Measurements from ENCODE around the gene GNPDA1. TPM values are rescaled to one million over a fixed set of nuclear protein-coding genes. Genes with fewer than 3 reads are reported as not detected.

The GNPDA1 gene
- total RNA-seq, 1 experiment from 2014 or later, result 36.1 TPM

- POLR2A ChIA-PET, result interaction anchor here (1.1 to 1.9 kb wide), 2 partner anchors 12 to 36 kb away, joined by 4 to 8 read pairs; no protein-coding TSS in a partner anchor
- no peak for TF ChIP-seq CTCF (IDR thresholded peaks at IDR 0.05; ENCODE audit: unreplicated experiment)
- H3K9me3 Mint-ChIP-seq (ENCODE audit: unreplicated experiment), result no peaks in the 10 kb centered on the region
- no peak overlapping the region for H3K4me3 Mint-ChIP-seq (ENCODE audit: unreplicated experiment)
- no peaks in the 10 kb centered on the region for H3K36me3 Mint-ChIP-seq (ENCODE audit: insufficient read depth, unreplicated experiment)
- peak; percentile 48 for DNase-seq (ENCODE audit: unreplicated experiment)
- H3K27me3 Mint-ChIP-seq (ENCODE audit: insufficient read depth, unreplicated experiment), result no peaks in the 10 kb centered on the region
- BruUV-seq (replicated peaks), result no TSS peak
- intact Hi-C loops (cut with micrococcal nuclease), result no loop called here
- CTCF ChIA-PET, result interaction anchor here (0.6 to 19.4 kb wide), 12 partner anchors 12 to 929 kb away, joined by 3 to 519 read pairs (median 18); partner anchors contain the start of genes PCDH1 and RNF14
- H3K4me1 Mint-ChIP-seq (ENCODE audit: insufficient read depth, unreplicated experiment), result peaks cover 19% of the 10 kb centered on the region
- H3K27ac Mint-ChIP-seq (ENCODE audit: low read depth, unreplicated experiment), result peak overlapping the region; percentile 33
Observed at GRCh38 chr5:141958546-141959172, 54.2 kb downstream of the GNPDA1 start.

- no peak for TF ChIP-seq CTCF (IDR thresholded peaks at IDR 0.05; ENCODE audit: unreplicated experiment)
- no peak within 1 kb of the TSS for H3K4me3 Mint-ChIP-seq (ENCODE audit: unreplicated experiment)
- peak within 1 kb of the TSS; percentile 33 for H3K27ac Mint-ChIP-seq (ENCODE audit: low read depth, unreplicated experiment)
- H3K9me3 Mint-ChIP-seq (ENCODE audit: unreplicated experiment), result no peaks in the 10 kb centered on the region
- peaks cover 19% of the 10 kb centered on the region for H3K4me1 Mint-ChIP-seq (ENCODE audit: insufficient read depth, unreplicated experiment)
- no peak for DNase-seq (ENCODE audit: unreplicated experiment)
- H3K27me3 Mint-ChIP-seq (ENCODE audit: insufficient read depth, unreplicated experiment), result no peaks in the 10 kb centered on the region
- intact Hi-C loops (cut with micrococcal nuclease), result no loop called here
- CTCF ChIA-PET, result interaction anchor here (0.6 to 19.4 kb wide), 9 partner anchors 12 to 930 kb away, joined by 3 to 519 read pairs (median 5); partner anchors contain the start of genes PCDH1 and RNF14
- no TSS peak for BruUV-seq (replicated peaks)
- POLR2A ChIA-PET, result interaction anchor here (1.1 to 1.9 kb wide), 3 partner anchors 12 to 35 kb away, joined by 3 to 8 read pairs (median 4); no protein-coding TSS in a partner anchor
- H3K36me3 Mint-ChIP-seq (ENCODE audit: insufficient read depth, unreplicated experiment), result no peaks in the 10 kb centered on the region
Observed at GRCh38 chr5:141958113-141958512, 54.7 kb downstream of the GNPDA1 start, which contains the start of gene PCDH12. TSS of gene PCDH12 (minus strand) at chr5:141958202. CDS start at chr5:141957851, 351 bp downstream.

GRCh38 chr5:141957367-141957996 is 55.3 kb downstream of the GNPDA1 start:
- no peaks in the 10 kb centered on the region for H3K36me3 Mint-ChIP-seq (ENCODE audit: insufficient read depth, unreplicated experiment)
- ChIA-PET CTCF (interaction anchor here (0.9 to 19.4 kb wide), 8 partner anchors 12 to 289 kb away, joined by 3 to 519 read pairs (median 53); partner anchors contain the start of genes DELE1, PCDH1 and RNF14), POLR2A (interaction anchor here (1.1 to 2.1 kb wide), 6 partner anchors 11 to 67 kb away, joined by 3 to 9 read pairs (median 6); no protein-coding TSS in a partner anchor)
- H3K4me1 Mint-ChIP-seq (ENCODE audit: insufficient read depth, unreplicated experiment), result peaks cover 19% of the 10 kb centered on the region
- H3K27ac Mint-ChIP-seq (ENCODE audit: low read depth, unreplicated experiment), result no peak overlapping the region
- no peaks in the 10 kb centered on the region for H3K27me3 Mint-ChIP-seq (ENCODE audit: insufficient read depth, unreplicated experiment)
- DNase-seq (ENCODE audit: unreplicated experiment), result no peak
- H3K4me3 Mint-ChIP-seq (ENCODE audit: unreplicated experiment), result no peak overlapping the region
- no peaks in the 10 kb centered on the region for H3K9me3 Mint-ChIP-seq (ENCODE audit: unreplicated experiment)
- no peak for TF ChIP-seq CTCF (IDR thresholded peaks at IDR 0.05; ENCODE audit: unreplicated experiment)
- intact Hi-C loops (cut with micrococcal nuclease), result no loop called here
- no TSS peak for BruUV-seq (replicated peaks)

- CTCF ChIA-PET, result interaction anchor here (0.5 to 19.4 kb wide), 11 partner anchors 15 to 398 kb away, joined by 3 to 519 read pairs (median 4); partner anchors contain the start of genes PCDH1 and RNF14
- intact Hi-C loops (cut with micrococcal nuclease), result no loop called here
- Mint-ChIP-seq H3K4me3 (ENCODE audit: unreplicated experiment) (no peak overlapping the region), H3K9me3 (ENCODE audit: unreplicated experiment) (no peaks in the 10 kb centered on the region), H3K27ac (ENCODE audit: low read depth, unreplicated experiment) (no peak overlapping the region), H3K4me1 (ENCODE audit: insufficient read depth, unreplicated experiment) (peaks cover 11% of the 10 kb centered on the region), H3K36me3 (ENCODE audit: insufficient read depth, unreplicated experiment) (no peaks in the 10 kb centered on the region), H3K27me3 (ENCODE audit: insufficient read depth, unreplicated experiment) (no peaks in the 10 kb centered on the region)
- POLR2A ChIA-PET, result interaction anchor here (0.6 to 3.2 kb wide), 2 partner anchors 10 to 1510 kb away, joined by 4 to 14 read pairs; no protein-coding TSS in a partner anchor
- DNase-seq (ENCODE audit: unreplicated experiment), result no peak
- no peak for TF ChIP-seq CTCF (IDR thresholded peaks at IDR 0.05; ENCODE audit: unreplicated experiment)
- no TSS peak for BruUV-seq (replicated peaks)
Observed at GRCh38 chr5:141954194-141954593, 58.6 kb downstream of the GNPDA1 start.

Data from MCF 10A (cell line).